SJSA1 (cell line): ENCODE measurements around the gene NXF2. TPM values are rescaled to one million over a fixed set of nuclear protein-coding genes. Genes with fewer than 3 reads are reported as not detected.
"Not testable (repeated sequence)": the region's sequence is repeated elsewhere in the genome, so short reads cannot be mapped to it uniquely, and the experiment has no call there.

Experiments used
- DNase-seq, 2 experiments: peaks; one replicate each; pipeline ENCODE4 v3.0.0-alpha.2; 2015 to 2020; ENCODE audit warnings: low spot score in 2 of 2, low read depth in 1 of 2
- H3K27ac ChIP-seq: fragments of 250-450 bp; sonication (Bioruptor Pico); 2 replicates; pipeline ENCODE4 v1.5.1; 2020; ENCODE audit warnings: mild to moderate bottlenecking, moderate library complexity
- H3K27me3 ChIP-seq: fragments of 250-450 bp; sonication (Bioruptor Pico); replicated peaks from 2 replicates; pipeline ENCODE4 v1.5.1; 2020; ENCODE audit warnings: mild to moderate bottlenecking, moderate library complexity
- H3K36me3 ChIP-seq: fragments of 250-450 bp; sonication (Bioruptor Pico); 2 replicates; pipeline ENCODE4 v1.5.1; 2020; ENCODE audit warnings: mild to moderate bottlenecking
- H3K4me1 ChIP-seq: fragments of 250-450 bp; sonication (Bioruptor Pico); replicated peaks from 2 replicates; pipeline ENCODE4 v1.6.1; 2021; ENCODE audit warnings: mild to moderate bottlenecking
- H3K4me3 ChIP-seq: fragments of 250-450 bp; sonication (Bioruptor Pico); 2 replicates; pipeline ENCODE4 v1.5.1; 2020; ENCODE audit warnings: mild to moderate bottlenecking
- H3K9me3 ChIP-seq: fragments of 250-450 bp; sonication (Bioruptor Pico); replicated peaks from 2 replicates; pipeline ENCODE4 v1.5.1; 2020; ENCODE audit warnings: mild to moderate bottlenecking
- total RNA-seq: library from RNA; depleted of rRNA; stranded (reverse); fragments of >200 nt; shearing (Covaris generic); gene quantifications from 2 replicates; pipeline ENCODE4 v1.2.3, GENCODE V29; 2014; rRNA removed

NXF2 gene
- total RNA-seq: not detected in 2 replicates

GRCh38 chrX:102246893-102247292 is at the start of gene NXF2:
NXF2 (plus strand) TSS chrX:102247167; CDS start chrX:102307079, 59,912 bp downstream.
- not testable (repeated sequence) for H3K27ac ChIP-seq, H3K4me3 ChIP-seq, H3K9me3 ChIP-seq, H3K27me3 ChIP-seq, DNase-seq, H3K4me1 ChIP-seq, H3K36me3 ChIP-seq

- not testable (repeated sequence) for H3K36me3 ChIP-seq, H3K4me3 ChIP-seq, DNase-seq, H3K4me1 ChIP-seq, H3K27ac ChIP-seq, H3K9me3 ChIP-seq, H3K27me3 ChIP-seq
These were observed 39.0 kb upstream of the NXF2 start for GRCh38 chrX:102207940-102208339.

- H3K36me3 ChIP-seq, H3K4me3 ChIP-seq, H3K27ac ChIP-seq, H3K9me3 ChIP-seq, H3K4me1 ChIP-seq, DNase-seq, H3K27me3 ChIP-seq: not testable (repeated sequence)
These were observed 32.0 kb upstream of the NXF2 start, which contains the start of gene TCP11X1 for GRCh38 chrX:102214986-102215385. TCP11X1 (plus strand) TSS chrX:102215301.

GRCh38 chrX:102216497-102216896 is 30.5 kb upstream of the NXF2 start:
- not testable (repeated sequence) for H3K4me3 ChIP-seq, H3K36me3 ChIP-seq, H3K27me3 ChIP-seq, H3K9me3 ChIP-seq, H3K27ac ChIP-seq, H3K4me1 ChIP-seq, DNase-seq

- not testable (repeated sequence) for DNase-seq, H3K4me1 ChIP-seq, H3K4me3 ChIP-seq, H3K36me3 ChIP-seq, H3K9me3 ChIP-seq, H3K27ac ChIP-seq, H3K27me3 ChIP-seq
These were observed 11.3 kb upstream of the NXF2 start for GRCh38 chrX:102235678-102236077.

- H3K27ac ChIP-seq, DNase-seq, H3K27me3 ChIP-seq, H3K9me3 ChIP-seq, H3K36me3 ChIP-seq, H3K4me1 ChIP-seq, H3K4me3 ChIP-seq: not testable (repeated sequence)
These were observed 6.7 kb upstream of the NXF2 start for GRCh38 chrX:102240265-102240664.

GRCh38 chrX:102272231-102272630 is 25.3 kb downstream of the NXF2 start:
- not testable (repeated sequence) for H3K36me3 ChIP-seq, H3K4me1 ChIP-seq, H3K27ac ChIP-seq, H3K4me3 ChIP-seq, DNase-seq, H3K9me3 ChIP-seq, H3K27me3 ChIP-seq

GRCh38 chrX:102338162-102338561 is 91.2 kb downstream of the NXF2 start:
- DNase-seq: no peak
- no peaks in the 10 kb centered on the region for H3K36me3 ChIP-seq
- H3K27ac ChIP-seq: no peak overlapping the region
- no peaks in the 10 kb centered on the region for H3K9me3 ChIP-seq
- no peak overlapping the region for H3K4me3 ChIP-seq
- H3K4me1 ChIP-seq: no peaks in the 10 kb centered on the region
- no peaks in the 10 kb centered on the region for H3K27me3 ChIP-seq

- Histone ChIP-seq H3K4me3 (no peak overlapping the region), H3K27me3 (no peaks in the 10 kb centered on the region), H3K36me3 (no peaks in the 10 kb centered on the region), H3K4me1 (no peaks in the 10 kb centered on the region), H3K27ac (no peak overlapping the region), H3K9me3 (no peaks in the 10 kb centered on the region)
- DNase-seq: no peak
These were observed 92.6 kb downstream of the NXF2 start for GRCh38 chrX:102339312-102340298.

GRCh38 chrX:102341867-102342266 is 94.9 kb downstream of the NXF2 start:
- H3K4me1 ChIP-seq: no peaks in the 10 kb centered on the region
- H3K9me3 ChIP-seq: no peaks in the 10 kb centered on the region
- no peaks in the 10 kb centered on the region for H3K36me3 ChIP-seq
- H3K4me3 ChIP-seq: no peak overlapping the region
- H3K27ac ChIP-seq: no peak overlapping the region
- DNase-seq: no peak
- H3K27me3 ChIP-seq: no peaks in the 10 kb centered on the region

- H3K4me3 ChIP-seq: no peak overlapping the region
- peak; percentile 26 to 57 for DNase-seq
- no peaks in the 10 kb centered on the region for H3K27me3 ChIP-seq
- H3K27ac ChIP-seq: no peak overlapping the region
- H3K36me3 ChIP-seq: no peaks in the 10 kb centered on the region
- no peaks in the 10 kb centered on the region for H3K9me3 ChIP-seq
- H3K4me1 ChIP-seq: no peaks in the 10 kb centered on the region
These were observed 98.9 kb downstream of the NXF2 start for GRCh38 chrX:102345916-102346315.

Other genes starting within 250 kb of the NXF2 start
- not detected in 2 replicates for gene TCEAL2, start 121.5 kb upstream of the NXF2 start, total RNA-seq
- gene TCEAL6, start 104.7 kb upstream of the NXF2 start, total RNA-seq: not detected in 2 replicates
- gene BEX5, start 91.2 kb upstream of the NXF2 start, total RNA-seq: not detected in 2 replicates
- gene TCP11X1, start 31.9 kb upstream of the NXF2 start, total RNA-seq: not detected in 2 replicates
- gene NXF2B, start 192.8 kb downstream of the NXF2 start, total RNA-seq: not detected in 2 replicates
- gene TCP11X2, start 224.6 kb downstream of the NXF2 start, total RNA-seq: not detected in 2 replicates